Testis (tissue), 3 donors: ENCODE measurements around the gene AK1. TPM values are rescaled to one million over a fixed set of nuclear protein-coding genes. Genes with fewer than 3 reads are reported as not detected.
"Not testable (repeated sequence)": the region's sequence is repeated elsewhere in the genome, so short reads cannot be mapped to it uniquely, and the experiment has no call there.

Source experiments
- DNase-seq: peaks from one replicate; pipeline ENCODE4 v3.0.0-alpha.2; 2019
- H3K27ac ChIP-seq, 2 donors: fragments of 200-600 bp; sonication (generic); one replicate each; pipeline ENCODE4 v1.5.1; 2019
- H3K27me3 ChIP-seq: fragments of 200-600 bp; sonication (generic); one replicate; pipeline ENCODE4 v1.5.1; 2019
- H3K36me3 ChIP-seq: fragments of 200-600 bp; sonication (generic); one replicate; pipeline ENCODE4 v1.5.1; 2017; ENCODE audit warnings: low read depth; ENCODE audit errors: missing control alignments
- H3K4me1 ChIP-seq: fragments of 200-600 bp; sonication (generic); one replicate; pipeline ENCODE4 v1.5.1; 2019
- H3K4me3 ChIP-seq, 2 donors: fragments of 200-600 bp; sonication (generic); one replicate each; pipeline ENCODE4 v1.5.1; 2017 to 2019
- H3K9me3 ChIP-seq: fragments of 200-600 bp; sonication (generic); one replicate; pipeline ENCODE4 v1.5.1; 2017
- POLR2A ChIP-seq: fragments of 450-650 bp; IDR thresholded peaks from one replicate; pipeline ENCODE4 v1.6.1; 2017; ENCODE audit warnings: antibody characterized with exemption, mild to moderate bottlenecking, moderate library complexity
- WGBS, 2 donors: methylation state at CpG; one replicate each; pipeline ENCODE4 v1.1.5; 2018; 5-methylcytosine and 5-hydroxymethylcytosine counted together
- intact Hi-C: fragments of 100-400 bp; cut with DNase I; formaldehyde crosslinking; loops from one replicate; pipeline ENCODE4 v1.15.1; 2023; ENCODE audit warnings: low total_unique reads
- polyA plus RNA-seq: library from polyadenylated mRNA; stranded (reverse); fragments of 350-450 nt; fragmentation: Illumina TruSeq; extraction: RNeasy Lipid Tissue Mini Kit (QIAGEN cat#74804); gene quantifications from one replicate; pipeline ENCODE4 v1.2.3, GENCODE V29; 2014; ENCODE audit warnings: low read depth, low replicate concordance; ENCODE audit not compliant: insufficient read depth
- total RNA-seq, 2 donors: library from RNA; depleted of rRNA; stranded (reverse); fragments of >200 nt; gene quantifications; one replicate each; pipeline ENCODE4 v1.2.3, GENCODE V29; 2016
- TF ChIP-seq, protein P1 (sequence below), 3 experiments: fragments of 450-650 bp in 2 of 3; fragments of 200-600 bp in 1 of 3; sonication (generic) in 1 of 3; IDR thresholded peaks; one replicate each; pipeline ENCODE4 v1.5.1; 2016 to 2019; ENCODE audit warnings: antibody characterized with exemption in 3 of 3, mild to moderate bottlenecking in 2 of 3, moderate library complexity in 1 of 3

Gene AK1
- total and polyA plus RNA-seq, 3 donors from 2014 or later, result 86.7 to 154 (median 103) TPM

GRCh38 chr9:127885508-127886281 is 8.2 kb upstream of the AK1 start:
- no peak for DNase-seq
- Histone ChIP-seq H3K36me3 (no peaks in the 10 kb centered on the region), H3K27ac (peak overlapping the region; percentile 5 to 46), H3K27me3 (no peaks in the 10 kb centered on the region), H3K4me1 (peaks cover 26% of the 10 kb centered on the region), H3K4me3 (no peak overlapping the region), H3K9me3 (no peaks in the 10 kb centered on the region)
- WGBS, 2 donors, result 58 to 63% methylated on average over 10 to 13 of the region's 13 CpGs
- TF ChIP-seq POLR2A, result no peak
- TF ChIP-seq, protein P1, sequence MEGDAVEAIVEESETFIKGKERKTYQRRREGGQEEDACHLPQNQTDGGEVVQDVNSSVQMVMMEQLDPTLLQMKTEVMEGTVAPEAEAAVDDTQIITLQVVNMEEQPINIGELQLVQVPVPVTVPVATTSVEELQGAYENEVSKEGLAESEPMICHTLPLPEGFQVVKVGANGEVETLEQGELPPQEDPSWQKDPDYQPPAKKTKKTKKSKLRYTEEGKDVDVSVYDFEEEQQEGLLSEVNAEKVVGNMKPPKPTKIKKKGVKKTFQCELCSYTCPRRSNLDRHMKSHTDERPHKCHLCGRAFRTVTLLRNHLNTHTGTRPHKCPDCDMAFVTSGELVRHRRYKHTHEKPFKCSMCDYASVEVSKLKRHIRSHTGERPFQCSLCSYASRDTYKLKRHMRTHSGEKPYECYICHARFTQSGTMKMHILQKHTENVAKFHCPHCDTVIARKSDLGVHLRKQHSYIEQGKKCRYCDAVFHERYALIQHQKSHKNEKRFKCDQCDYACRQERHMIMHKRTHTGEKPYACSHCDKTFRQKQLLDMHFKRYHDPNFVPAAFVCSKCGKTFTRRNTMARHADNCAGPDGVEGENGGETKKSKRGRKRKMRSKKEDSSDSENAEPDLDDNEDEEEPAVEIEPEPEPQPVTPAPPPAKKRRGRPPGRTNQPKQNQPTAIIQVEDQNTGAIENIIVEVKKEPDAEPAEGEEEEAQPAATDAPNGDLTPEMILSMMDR (IDR thresholded peaks at IDR 0.05), result no peak
- intact Hi-C loops, result no loop called here

DNA sequence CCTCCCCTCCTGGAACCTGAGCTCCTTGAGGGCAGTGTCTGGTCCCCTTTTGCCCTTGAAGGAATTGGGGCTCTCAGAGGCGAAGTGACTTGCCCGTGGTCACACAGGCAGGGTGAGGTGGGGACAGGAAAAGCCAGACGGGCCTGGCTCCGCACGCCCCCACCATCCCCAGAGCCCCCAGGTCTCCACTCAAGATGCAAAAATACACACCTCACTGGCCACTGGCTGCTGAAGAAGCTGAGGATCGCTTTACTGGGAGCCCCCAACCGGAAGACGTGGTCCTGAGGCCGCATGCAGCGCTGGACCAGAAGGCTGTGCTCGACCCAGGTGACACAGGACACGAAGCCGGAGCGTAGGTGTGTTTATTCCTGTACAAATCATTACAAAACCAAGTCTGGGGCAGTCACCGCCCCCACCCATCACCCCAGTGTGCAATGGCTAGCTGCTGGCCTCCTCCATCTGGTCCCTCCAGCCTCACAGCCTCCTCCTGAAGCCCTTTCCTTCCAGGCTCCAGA is 7.6 kb upstream of the AK1 start:
- no peak overlapping the region for H3K4me3 ChIP-seq
- peaks cover 26% of the 10 kb centered on the region for H3K4me1 ChIP-seq
- DNase-seq, result no peak
- intact Hi-C loops, result no loop called here
- H3K36me3 ChIP-seq, result no peaks in the 10 kb centered on the region
- H3K27me3 ChIP-seq, result no peaks in the 10 kb centered on the region
- TF ChIP-seq POLR2A, result no peak
- TF ChIP-seq, protein P1 (IDR thresholded peaks at IDR 0.05), result no peak
- 63 to 73% methylated on average over 10 to 15 of the region's 15 CpGs for WGBS, 2 donors
- H3K27ac ChIP-seq, result peak overlapping the region; percentile 5 to 46
- H3K9me3 ChIP-seq, result no peaks in the 10 kb centered on the region

GRCh38 chr9:127884427-127884911 is 7.0 kb upstream of the AK1 start:
- TF ChIP-seq POLR2A, result no peak
- TF ChIP-seq, protein P1 (IDR thresholded peaks at IDR 0.05), result no peak
- intact Hi-C loops, result no loop called here
- H3K27ac ChIP-seq, result no peak overlapping the region
- H3K27me3 ChIP-seq, result no peaks in the 10 kb centered on the region
- no peaks in the 10 kb centered on the region for H3K9me3 ChIP-seq
- no peak overlapping the region for H3K4me3 ChIP-seq
- DNase-seq, result peak; percentile 90
- peaks cover 26% of the 10 kb centered on the region for H3K4me1 ChIP-seq
- H3K36me3 ChIP-seq, result no peaks in the 10 kb centered on the region
- WGBS, 2 donors, result 36 to 57% methylated on average over 11 of the region's 11 CpGs

DNA sequence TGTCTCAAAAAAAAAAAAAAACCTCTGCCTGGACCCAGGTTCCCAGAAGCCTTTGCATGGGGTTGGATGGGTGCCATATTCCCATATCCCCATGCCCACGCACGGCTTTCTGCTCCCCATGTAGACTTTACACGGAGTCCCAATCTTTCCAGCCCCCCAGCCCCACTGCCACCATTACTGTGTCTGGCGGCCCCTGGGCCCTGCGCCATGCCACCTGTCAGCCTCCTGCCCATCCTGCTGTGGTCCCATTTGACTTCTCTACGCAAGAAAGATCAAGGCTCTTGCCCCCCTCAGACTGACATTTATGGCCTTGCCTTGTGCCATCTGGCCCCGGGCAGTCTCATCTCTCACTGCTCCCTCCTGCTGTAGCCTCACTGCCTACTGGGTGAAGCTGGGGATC is 6.5 kb upstream of the AK1 start:
- Histone ChIP-seq H3K4me1 (peaks cover 26% of the 10 kb centered on the region), H3K4me3 (no peak overlapping the region), H3K27me3 (no peaks in the 10 kb centered on the region), H3K27ac (no peak overlapping the region), H3K36me3 (no peaks in the 10 kb centered on the region), H3K9me3 (no peaks in the 10 kb centered on the region)
- 67 to 82% methylated on average over 7 of the region's 7 CpGs for WGBS, 2 donors
- intact Hi-C loops, result no loop called here
- TF ChIP-seq POLR2A, result no peak
- TF ChIP-seq, protein P1 (IDR thresholded peaks at IDR 0.05), result no peak
- no peak for DNase-seq

DNA sequence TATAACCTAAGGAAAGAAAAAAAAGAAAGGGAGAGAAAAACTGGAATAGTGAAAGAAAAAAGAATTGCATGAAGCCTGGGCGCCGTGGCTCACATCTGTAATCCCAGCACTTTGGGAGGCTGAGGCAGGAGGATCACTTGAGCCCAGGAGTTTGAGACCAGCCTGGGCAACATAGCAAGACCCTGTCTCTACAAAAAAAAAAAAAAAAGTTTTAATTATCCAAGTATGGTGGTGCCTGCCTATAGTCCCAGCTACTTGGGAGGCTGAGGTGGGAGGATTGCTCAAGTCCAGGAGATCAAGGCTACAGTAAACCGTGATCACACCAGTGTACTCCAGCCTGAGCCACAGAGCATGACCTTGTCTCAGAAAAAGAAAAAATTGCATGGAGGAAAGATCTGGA is 4.2 kb upstream of the AK1 start:
- H3K36me3 ChIP-seq, H3K4me3 ChIP-seq, H3K27ac ChIP-seq, DNase-seq, H3K27me3 ChIP-seq, H3K9me3 ChIP-seq, intact Hi-C loops: not testable (repeated sequence)
- WGBS, 2 donors, result 80 to 87% methylated on average over 3 of the region's 3 CpGs
- H3K4me1 ChIP-seq, result peaks cover 39% of the 10 kb centered on the region
